22Rv1 (cell line): Measurements from ENCODE around the gene BASP1.

Source experiments
- ZFX ChIP-seq: fragments of 450-650 bp; IDR thresholded peaks from 2 replicates; pipeline ENCODE4 v1.6.1; 2017; ENCODE audit warnings: antibody characterized with exemption, borderline replicate concordance
- TF ChIP-seq, protein P1 (sequence below): fragments of 450-650 bp; IDR thresholded peaks from 2 replicates; pipeline ENCODE4 v1.5.1; 2017; ENCODE audit warnings: mild to moderate bottlenecking

DNA sequence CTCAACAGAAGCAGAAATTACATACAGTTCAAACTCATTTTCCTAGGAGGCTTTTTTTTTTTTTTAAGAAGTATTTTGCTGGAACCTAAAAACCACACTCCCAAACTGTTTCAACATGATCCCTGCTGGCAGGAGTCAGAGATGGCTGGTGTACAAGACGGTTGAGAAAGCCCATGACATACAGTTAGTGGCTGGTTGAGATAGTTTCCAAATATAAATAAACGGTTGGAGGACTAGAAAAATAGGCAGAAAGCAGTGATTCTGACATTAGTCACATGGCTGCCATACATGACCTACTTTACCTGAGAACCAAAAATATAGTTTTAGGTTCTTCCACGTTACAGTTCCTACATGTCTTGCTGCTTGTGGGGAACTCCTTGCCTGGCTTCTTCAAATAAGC lies 31.7 kb upstream of the BASP1 start:
- TF ChIP-seq, protein P1, sequence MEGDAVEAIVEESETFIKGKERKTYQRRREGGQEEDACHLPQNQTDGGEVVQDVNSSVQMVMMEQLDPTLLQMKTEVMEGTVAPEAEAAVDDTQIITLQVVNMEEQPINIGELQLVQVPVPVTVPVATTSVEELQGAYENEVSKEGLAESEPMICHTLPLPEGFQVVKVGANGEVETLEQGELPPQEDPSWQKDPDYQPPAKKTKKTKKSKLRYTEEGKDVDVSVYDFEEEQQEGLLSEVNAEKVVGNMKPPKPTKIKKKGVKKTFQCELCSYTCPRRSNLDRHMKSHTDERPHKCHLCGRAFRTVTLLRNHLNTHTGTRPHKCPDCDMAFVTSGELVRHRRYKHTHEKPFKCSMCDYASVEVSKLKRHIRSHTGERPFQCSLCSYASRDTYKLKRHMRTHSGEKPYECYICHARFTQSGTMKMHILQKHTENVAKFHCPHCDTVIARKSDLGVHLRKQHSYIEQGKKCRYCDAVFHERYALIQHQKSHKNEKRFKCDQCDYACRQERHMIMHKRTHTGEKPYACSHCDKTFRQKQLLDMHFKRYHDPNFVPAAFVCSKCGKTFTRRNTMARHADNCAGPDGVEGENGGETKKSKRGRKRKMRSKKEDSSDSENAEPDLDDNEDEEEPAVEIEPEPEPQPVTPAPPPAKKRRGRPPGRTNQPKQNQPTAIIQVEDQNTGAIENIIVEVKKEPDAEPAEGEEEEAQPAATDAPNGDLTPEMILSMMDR: no peak
- no peak for TF ChIP-seq ZFX
